K562 (cell line): ENCODE measurements around the gene IGSF23. TPM values are rescaled to one million over a fixed set of nuclear protein-coding genes. Genes with fewer than 3 reads are reported as not detected.

ENCODE experiments used
- ARID4B ChIP-seq: sonication (generic); formaldehyde crosslinking; IDR thresholded peaks from 2 replicates; pipeline ENCODE4 v1.8.0; 2022; ENCODE audit warnings: mild to moderate bottlenecking, missing genetic modification reagents
- CHD7 ChIP-seq: fragments of 200-600 bp; sonication (generic); IDR thresholded peaks from one replicate; pipeline ENCODE4 v1.6.1; 2012; ENCODE audit warnings: mild to moderate bottlenecking, low read depth, low read length, inconsistent platforms
- ELF2 ChIP-seq: fragments of 250-450 bp; sonication (Bioruptor Pico); IDR thresholded peaks from 2 replicates; pipeline ENCODE4 v1.5.0; 2021; ENCODE audit warnings: mild to moderate bottlenecking
- IFI16 ChIP-seq: fragments of 250-450 bp; sonication (Bioruptor Pico); IDR thresholded peaks from 2 replicates; pipeline ENCODE4 v2.1.2; 2022; ENCODE audit warnings: mild to moderate bottlenecking, inconsistent platforms
- MBD2 ChIP-seq: sonication (generic); IDR thresholded peaks from 2 replicates; pipeline ENCODE4 v1.6.1; 2016; ENCODE audit warnings: low read depth, borderline replicate concordance
- PHB ChIP-seq: fragments of 250-450 bp; sonication (Bioruptor Pico); IDR thresholded peaks from 2 replicates; pipeline ENCODE4 v1.5.0; 2021
- RBM22 ChIP-seq: fragments of 200-400 bp; formaldehyde crosslinking; IDR thresholded peaks from 2 replicates; pipeline ENCODE4 v1.6.1; 2018; ENCODE audit warnings: low read length, low read depth; ENCODE audit not compliant: poor library complexity, severe bottlenecking
- RBM25 ChIP-seq: fragments of 200-400 bp; formaldehyde crosslinking; IDR thresholded peaks from 2 replicates; pipeline ENCODE4 v1.6.1; 2018; ENCODE audit warnings: low read length, low read depth, moderate library complexity; ENCODE audit not compliant: severe bottlenecking
- RUNX1 ChIP-seq: sonication (generic); IDR thresholded peaks from 2 replicates; pipeline ENCODE4 v1.6.1; 2016; ENCODE audit warnings: antibody characterized with exemption, low read depth
- SMARCA4 ChIP-seq: fragments of 450-650 bp; IDR thresholded peaks from 2 replicates; pipeline ENCODE4 v1.6.1; 2016
- STAG1 ChIP-seq: sonication (generic); formaldehyde crosslinking; IDR thresholded peaks from 2 replicates; pipeline ENCODE4 v1.5.0; 2020; ENCODE audit warnings: missing genetic modification reagents, borderline replicate concordance
- TCF3 ChIP-seq: sonication (generic); formaldehyde crosslinking; IDR thresholded peaks from 2 replicates; pipeline ENCODE4 v1.4.0; 2020; ENCODE audit warnings: mild to moderate bottlenecking, missing genetic modification reagents
- ZNF668 ChIP-seq: fragments of 250-450 bp; sonication (Bioruptor Pico); IDR thresholded peaks from 2 replicates; pipeline ENCODE4 v1.8.0; 2022; ENCODE audit warnings: mild to moderate bottlenecking, inconsistent platforms
- polyA plus RNA-seq, 8 experiments: library from polyadenylated mRNA; depleted of rRNA in 4 of 8; stranded (reverse) in 5 of 8; unstranded in 3 of 8; fragments of >200 nt; fragmentation: Nextera tagmentation in 2 of 8; fragmentation: Illumina TruSeq in 1 of 8; extraction: Ambion mirVana in 2 of 8; extraction: Trizol in 1 of 8; gene quantifications; 2 replicates each; pipeline versions ENCODE4 v1.2.1 to v1.2.3, GENCODE V29; 2011 to 2014; ENCODE audit warnings: inconsistent platforms in 1 of 8, missing spikeins in 1 of 8
- total RNA-seq, 7 experiments: library from RNA; depleted of rRNA in 6 of 7; stranded (reverse); fragments of >200 nt in 6 of 7; fragmentation: Illumina TruSeq in 2 of 7; extraction: Trizol in 2 of 7; gene quantifications; 2 replicates each; pipeline versions ENCODE4 v1.2.1 to v1.2.3, GENCODE V29; 2011 to 2021; ENCODE audit warnings: low replicate concordance in 1 of 7

The IGSF23 gene
- total and polyA plus RNA-seq, 9 of the 15 experiments (the other 6 are each of a cell fraction or from before 2014, with no cell fraction given) = not detected

GRCh38 chr19:44570984-44571684 is 42.2 kb upstream of the IGSF23 start (continued):
- TF ChIP-seq ARID4B (CRISPR knock-in tag) = no peak
- TF ChIP-seq STAG1 (CRISPR knock-in tag) = no peak
- TF ChIP-seq PHB (CRISPR knock-in tag) = no peak
- no peak for TF ChIP-seq IFI16 (CRISPR knock-in tag)
- TF ChIP-seq ZNF668 (CRISPR knock-in tag) = no peak
- peak; percentile 2 for TF ChIP-seq RBM25
- TF ChIP-seq ELF2 (CRISPR knock-in tag) = no peak
- no peak for TF ChIP-seq RUNX1
- no peak for TF ChIP-seq CHD7
- TF ChIP-seq SMARCA4 = no peak
- no peak for TF ChIP-seq TCF3 (CRISPR knock-in tag)
- no peak for TF ChIP-seq RBM22
- no peak for TF ChIP-seq MBD2
